Activated CD4-positive, alpha-beta T cell treated with anti-CD3 and anti-CD28 coated beads, Interleukin-2, amount 10 ng/mL, durations not matched to agents 24 days and 14 days (primary cell): ENCODE results near the gene TBRG4. TPM values are rescaled to one million over a fixed set of nuclear protein-coding genes. Genes with fewer than 3 reads are reported as not detected.

ENCODE experiments used
- DNase-seq: peaks from one replicate; pipeline ENCODE4 v3.0.0; 2022
- H3K27ac Mint-ChIP-seq: one replicate; pipeline ENCODE4 v1.8.0; 2022; ENCODE audit warnings: mild to moderate bottlenecking, mixed read lengths
- H3K27me3 Mint-ChIP-seq: one replicate; pipeline ENCODE4 v1.8.0; 2022; ENCODE audit warnings: mixed read lengths
- H3K36me3 Mint-ChIP-seq: one replicate; pipeline ENCODE4 v1.8.0; 2022; ENCODE audit warnings: low read depth, mild to moderate bottlenecking, mixed read lengths
- H3K4me1 Mint-ChIP-seq: one replicate; pipeline ENCODE4 v1.8.0; 2021; ENCODE audit warnings: mixed read lengths
- H3K4me3 Mint-ChIP-seq: one replicate; pipeline ENCODE4 v1.8.0; 2022; ENCODE audit warnings: mild to moderate bottlenecking, moderate library complexity, mixed read lengths
- H3K9me3 Mint-ChIP-seq: one replicate; pipeline ENCODE4 v1.8.0; 2021; ENCODE audit warnings: mixed read lengths
- intact Hi-C: fragments of 100-400 bp; cut with micrococcal nuclease; formaldehyde crosslinking; loops from one replicate; pipeline ENCODE4 v1.15.1; 2023
- total RNA-seq: library from RNA; stranded (reverse); gene quantifications from 2 replicates; pipeline ENCODE4 v1.2.3, GENCODE V29; 2022

The TBRG4 gene
- total RNA-seq, 1 donor from 2014 or later: 192 TPM

DNA sequence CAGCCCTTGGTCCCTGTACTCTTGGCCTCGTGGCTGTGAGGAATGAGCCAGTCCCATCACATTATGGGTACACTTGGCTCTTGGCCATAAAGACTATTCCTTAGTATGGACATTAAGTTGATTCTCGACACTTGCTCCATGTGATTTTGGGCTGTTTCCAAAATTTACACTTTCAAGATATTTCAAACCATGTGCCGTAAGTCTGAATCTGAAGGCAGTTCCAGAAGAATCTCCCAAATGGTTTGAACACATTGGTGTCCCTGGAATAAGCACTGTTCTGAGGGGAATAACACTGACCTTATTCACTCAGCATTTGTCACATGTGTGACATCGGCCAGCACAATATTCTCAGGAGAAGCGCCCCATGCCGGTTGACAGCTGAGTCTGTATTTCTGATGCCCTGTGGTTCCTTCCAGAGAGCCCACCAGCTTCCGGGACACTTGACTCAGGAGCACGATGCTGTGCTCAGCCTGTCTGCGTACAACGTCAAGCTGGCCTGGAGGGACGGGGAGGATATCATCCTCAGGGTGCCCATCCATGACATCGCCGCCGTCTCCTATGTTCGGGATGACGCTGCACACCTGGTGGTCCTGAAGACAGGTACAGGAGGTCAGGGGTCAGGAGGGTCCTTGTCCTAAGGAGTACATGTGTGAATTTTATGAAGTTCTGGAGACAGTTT, 47.3 kb downstream of the TBRG4 start:
- Mint-ChIP-seq H3K27ac (peak overlapping the region; percentile 25), H3K27me3 (no peaks in the 10 kb centered on the region), H3K4me1 (peaks cover 37% of the 10 kb centered on the region), H3K36me3 (peaks cover 54% of the 10 kb centered on the region), H3K9me3 (no peaks in the 10 kb centered on the region), H3K4me3 (no peak overlapping the region)
- intact Hi-C loops: loop anchor here (5.0 kb wide), 1 partner anchor 38 kb away; no protein-coding TSS in a partner anchor
- DNase-seq: no peak

DNA sequence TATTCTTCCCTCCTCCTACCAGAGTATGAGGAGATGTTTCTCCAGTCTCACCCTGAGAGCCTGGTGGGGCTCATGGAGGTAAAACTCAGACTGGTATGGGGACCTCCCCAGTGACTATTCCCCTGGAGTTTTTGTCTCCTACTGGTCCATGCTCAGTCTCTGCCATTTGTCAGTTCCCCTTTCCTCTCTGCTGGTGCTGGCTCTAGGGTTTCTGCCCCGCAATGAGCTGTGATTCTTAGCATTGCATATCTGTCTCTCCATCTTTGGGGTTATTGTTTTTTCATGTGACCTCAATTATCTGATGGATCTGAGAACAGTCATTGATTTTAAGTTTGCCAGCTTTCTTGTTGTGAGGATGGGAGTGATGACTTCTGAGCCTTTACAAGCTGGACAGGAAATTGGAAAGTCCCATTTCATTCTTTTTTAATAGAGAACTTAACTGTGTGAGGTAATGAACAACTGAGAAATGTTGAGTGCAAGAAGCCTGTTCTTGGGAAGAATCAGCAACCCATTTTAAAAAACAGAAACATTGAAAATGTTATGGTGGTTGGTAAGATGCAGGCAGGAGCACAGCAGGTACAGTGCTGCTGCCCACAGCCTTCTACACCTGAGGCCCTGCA, 49.6 kb downstream of the TBRG4 start:
- H3K27me3 Mint-ChIP-seq: no peaks in the 10 kb centered on the region
- peak overlapping the region; percentile 66 for H3K27ac Mint-ChIP-seq
- no peak for DNase-seq
- H3K36me3 Mint-ChIP-seq: peaks cover 53% of the 10 kb centered on the region
- H3K4me3 Mint-ChIP-seq: no peak overlapping the region
- intact Hi-C loops: loop anchor here (2.0 to 5.0 kb wide), 2 partner anchors 40 to 61 kb away; partner anchors contain the start of gene CCM2
- no peaks in the 10 kb centered on the region for H3K9me3 Mint-ChIP-seq
- H3K4me1 Mint-ChIP-seq: peaks cover 42% of the 10 kb centered on the region

DNA sequence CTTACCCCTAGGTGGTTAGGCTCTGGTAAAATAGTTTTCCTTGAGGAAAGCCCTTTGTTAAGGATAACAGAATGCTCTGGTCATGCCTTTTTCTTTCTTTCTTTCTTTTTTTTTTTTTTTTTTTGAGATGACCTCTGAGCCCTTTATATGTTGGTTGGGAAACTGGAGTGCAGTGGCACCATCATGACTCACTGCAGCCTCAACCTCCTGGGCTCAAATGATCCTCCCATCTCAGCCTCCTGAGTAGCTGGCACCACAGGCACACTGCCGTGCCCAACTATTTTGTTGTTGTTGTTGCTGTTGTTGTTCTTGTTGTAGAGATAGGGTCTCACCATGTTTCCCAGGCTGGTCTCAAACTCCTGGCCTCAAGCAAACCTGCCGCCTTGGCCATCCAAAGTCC, 50.1 kb downstream of the TBRG4 start:
- H3K36me3 Mint-ChIP-seq: peaks cover 52% of the 10 kb centered on the region
- intact Hi-C loops: loop anchor here (2.0 to 5.0 kb wide), 2 partner anchors 41 to 61 kb away; partner anchors contain the start of gene CCM2
- peak overlapping the region; percentile 66 for H3K27ac Mint-ChIP-seq
- DNase-seq: no peak
- H3K4me1 Mint-ChIP-seq: peaks cover 40% of the 10 kb centered on the region
- no peaks in the 10 kb centered on the region for H3K9me3 Mint-ChIP-seq
- no peaks in the 10 kb centered on the region for H3K27me3 Mint-ChIP-seq
- H3K4me3 Mint-ChIP-seq: no peak overlapping the region

DNA sequence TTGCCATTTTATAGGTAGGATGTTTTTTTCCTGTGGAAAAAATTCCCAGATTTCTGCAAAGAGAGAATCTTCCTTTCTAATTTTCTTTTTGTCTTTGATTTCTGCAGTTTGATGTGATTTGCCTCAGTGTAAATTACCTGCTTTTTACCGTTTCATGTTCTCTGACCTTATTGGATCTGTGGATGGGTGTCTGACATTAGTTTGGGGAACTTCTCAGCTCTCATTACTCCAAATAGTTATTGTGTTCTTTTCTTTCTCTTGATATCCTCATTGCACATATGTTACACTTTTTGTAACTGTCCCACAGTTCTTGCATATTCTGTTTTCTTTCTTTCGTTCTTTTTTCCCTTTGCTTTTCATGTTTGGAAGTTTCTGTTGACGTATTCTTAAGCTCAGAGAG, 51.2 kb downstream of the TBRG4 start:
- H3K4me1 Mint-ChIP-seq: peaks cover 40% of the 10 kb centered on the region
- no peaks in the 10 kb centered on the region for H3K27me3 Mint-ChIP-seq
- intact Hi-C loops: loop anchor here (2.0 to 5.0 kb wide), 2 partner anchors 42 to 59 kb away; partner anchors contain the start of gene CCM2
- H3K9me3 Mint-ChIP-seq: no peaks in the 10 kb centered on the region
- no peak overlapping the region for H3K4me3 Mint-ChIP-seq
- no peak for DNase-seq
- H3K27ac Mint-ChIP-seq: peak overlapping the region; percentile 48
- peaks cover 52% of the 10 kb centered on the region for H3K36me3 Mint-ChIP-seq

DNA sequence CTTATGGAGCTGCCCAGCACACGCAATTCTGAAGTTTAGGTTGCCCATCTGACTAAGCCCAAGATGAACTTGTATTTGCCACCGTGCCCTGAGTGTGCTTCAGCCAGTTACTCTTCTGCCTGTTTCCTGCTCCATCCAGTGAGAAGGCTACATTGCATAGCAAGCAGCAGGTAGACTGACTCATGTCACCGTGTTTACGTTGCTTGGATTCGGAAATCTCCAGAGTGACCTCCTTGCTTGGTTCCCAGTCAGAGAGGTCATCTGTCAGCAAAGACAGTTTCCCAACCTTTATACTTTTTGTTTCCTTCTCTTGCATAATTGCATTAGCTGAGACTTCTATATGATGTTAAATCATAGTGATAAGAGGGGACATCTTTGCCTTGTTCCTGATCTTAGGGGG, 53.6 kb downstream of the TBRG4 start:
- Mint-ChIP-seq H3K27ac (no peak overlapping the region), H3K27me3 (no peaks in the 10 kb centered on the region), H3K4me3 (no peak overlapping the region), H3K9me3 (no peaks in the 10 kb centered on the region), H3K4me1 (peaks cover 40% of the 10 kb centered on the region), H3K36me3 (peaks cover 52% of the 10 kb centered on the region)
- DNase-seq: no peak
- intact Hi-C loops: no loop called here

DNA sequence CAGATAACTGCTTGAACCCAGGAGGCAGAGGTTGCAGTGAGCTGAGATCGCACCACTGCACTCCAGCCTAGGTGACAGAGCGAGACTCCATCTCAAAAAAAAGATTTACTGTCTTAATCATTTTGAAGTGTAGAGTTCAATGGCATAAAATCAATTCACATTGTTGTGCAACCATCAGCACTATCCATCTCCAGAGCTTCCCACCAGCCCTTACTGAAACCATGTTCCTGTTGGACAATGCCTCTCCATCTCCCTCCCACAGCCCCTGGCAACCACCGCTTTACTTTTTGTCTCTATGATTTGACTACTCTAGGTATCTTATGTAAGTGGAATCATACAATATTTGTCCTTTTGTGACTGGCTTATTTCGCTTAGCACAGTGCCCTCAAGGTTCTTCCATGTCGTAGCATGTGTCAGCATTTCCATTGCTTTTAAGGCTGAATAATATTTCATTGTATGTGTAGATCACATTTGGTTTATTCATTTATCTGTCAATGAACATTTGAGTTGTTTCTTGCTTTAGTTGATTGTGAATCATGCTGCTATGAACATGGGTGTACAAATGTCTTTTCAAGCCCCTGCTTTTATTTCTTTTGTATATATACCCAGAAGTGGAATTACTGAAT, 55.8 kb downstream of the TBRG4 start:
- intact Hi-C loops: no loop called here
- peaks cover 30% of the 10 kb centered on the region for H3K4me1 Mint-ChIP-seq
- H3K27me3 Mint-ChIP-seq: no peaks in the 10 kb centered on the region
- no peak for DNase-seq
- H3K27ac Mint-ChIP-seq: peak overlapping the region; percentile 21
- no peaks in the 10 kb centered on the region for H3K9me3 Mint-ChIP-seq
- no peak overlapping the region for H3K4me3 Mint-ChIP-seq
- peaks cover 55% of the 10 kb centered on the region for H3K36me3 Mint-ChIP-seq

DNA sequence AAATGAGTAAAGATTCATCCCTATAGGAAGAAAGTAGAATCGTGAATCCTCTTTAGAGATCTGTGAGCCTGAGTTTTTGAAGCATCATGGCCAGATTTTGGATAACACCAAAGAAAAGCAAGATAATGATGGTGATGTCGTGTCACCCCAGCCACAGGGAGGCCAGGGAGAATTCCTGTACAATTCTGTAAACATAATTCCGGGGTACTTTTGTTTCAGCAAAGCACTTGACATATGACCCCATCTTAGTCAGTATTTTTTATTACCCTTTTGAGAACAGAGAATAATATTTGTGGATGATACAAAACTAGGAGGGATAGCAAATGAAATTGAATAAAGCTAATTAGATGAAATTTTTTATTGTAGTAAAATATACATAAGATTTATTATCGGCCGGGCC, 56.5 kb downstream of the TBRG4 start:
- Mint-ChIP-seq H3K9me3 (no peaks in the 10 kb centered on the region), H3K4me3 (no peak overlapping the region), H3K27me3 (no peaks in the 10 kb centered on the region), H3K4me1 (peaks cover 30% of the 10 kb centered on the region), H3K36me3 (peaks cover 57% of the 10 kb centered on the region), H3K27ac (peak overlapping the region; percentile 14)
- intact Hi-C loops: no loop called here
- DNase-seq: no peak

DNA sequence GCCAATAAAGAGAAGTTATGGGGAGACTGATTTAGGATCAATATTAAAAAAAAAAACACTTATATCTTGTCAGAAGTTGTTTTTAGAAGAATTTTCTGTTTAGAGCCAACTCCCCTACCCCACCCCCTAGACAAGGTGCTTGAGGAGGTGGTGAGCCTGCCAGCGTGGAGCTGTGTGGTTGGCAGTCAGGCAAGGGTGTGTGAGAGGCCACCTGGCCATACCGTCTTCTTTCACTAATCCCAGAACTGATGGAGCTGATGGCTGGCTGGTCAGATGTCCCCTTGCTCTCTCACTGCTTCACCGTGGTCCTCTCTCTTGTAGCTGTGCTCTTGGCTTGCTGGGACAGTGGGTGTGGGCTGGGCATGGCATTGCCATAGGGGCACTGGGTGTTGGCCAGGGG, 57.1 kb downstream of the TBRG4 start:
- peaks cover 59% of the 10 kb centered on the region for H3K36me3 Mint-ChIP-seq
- intact Hi-C loops: no loop called here
- H3K4me1 Mint-ChIP-seq: peaks cover 31% of the 10 kb centered on the region
- no peak for DNase-seq
- H3K27ac Mint-ChIP-seq: no peak overlapping the region
- H3K9me3 Mint-ChIP-seq: no peaks in the 10 kb centered on the region
- H3K4me3 Mint-ChIP-seq: no peak overlapping the region
- H3K27me3 Mint-ChIP-seq: no peaks in the 10 kb centered on the region

DNA sequence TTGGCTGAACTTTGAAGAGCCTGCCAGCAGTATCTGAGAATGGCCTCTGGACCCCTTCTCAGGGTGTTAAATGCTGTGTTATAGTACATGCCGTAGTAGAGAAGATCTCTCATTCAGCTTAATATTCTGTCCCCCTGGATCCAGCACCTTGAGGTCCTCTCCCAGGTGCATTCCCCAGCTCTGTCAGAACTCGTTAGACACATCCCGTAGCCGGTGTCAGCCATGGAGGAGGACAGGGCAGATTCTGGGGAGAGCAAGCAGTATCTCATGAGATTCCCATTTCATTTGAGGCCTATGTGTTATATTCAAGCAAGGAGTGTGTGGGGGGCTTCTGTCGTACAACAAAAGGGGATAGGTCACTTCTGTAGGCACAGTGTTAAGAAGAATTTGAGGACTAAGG, 57.6 kb downstream of the TBRG4 start:
- no peak for DNase-seq
- Mint-ChIP-seq H3K27me3 (no peaks in the 10 kb centered on the region), H3K9me3 (no peaks in the 10 kb centered on the region), H3K4me3 (no peak overlapping the region), H3K4me1 (peaks cover 31% of the 10 kb centered on the region), H3K36me3 (peaks cover 59% of the 10 kb centered on the region), H3K27ac (no peak overlapping the region)
- intact Hi-C loops: no loop called here

DNA sequence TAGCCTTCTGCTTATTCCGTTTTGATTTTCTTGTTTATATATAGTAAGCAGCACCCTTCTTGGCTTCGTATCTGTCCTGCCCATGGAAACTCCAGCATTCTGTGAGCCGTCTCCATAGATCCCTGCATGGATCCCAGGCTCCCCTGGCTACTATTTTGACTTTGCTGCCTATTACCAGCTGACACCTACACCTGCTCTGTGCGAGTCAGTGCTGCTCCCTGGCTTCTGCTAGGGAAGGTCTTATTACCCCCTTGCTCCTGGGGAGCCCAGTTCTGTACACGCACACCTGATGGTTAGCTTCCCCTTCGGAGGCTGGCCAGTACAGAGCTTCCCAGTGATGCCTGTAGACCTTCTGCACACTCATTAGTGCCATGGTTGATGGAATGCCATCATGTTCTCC, 58.1 kb downstream of the TBRG4 start:
- Mint-ChIP-seq H3K4me1 (peaks cover 30% of the 10 kb centered on the region), H3K9me3 (no peaks in the 10 kb centered on the region), H3K27me3 (no peaks in the 10 kb centered on the region), H3K36me3 (peaks cover 58% of the 10 kb centered on the region), H3K27ac (no peak overlapping the region), H3K4me3 (no peak overlapping the region)
- intact Hi-C loops: no loop called here
- DNase-seq: no peak

DNA sequence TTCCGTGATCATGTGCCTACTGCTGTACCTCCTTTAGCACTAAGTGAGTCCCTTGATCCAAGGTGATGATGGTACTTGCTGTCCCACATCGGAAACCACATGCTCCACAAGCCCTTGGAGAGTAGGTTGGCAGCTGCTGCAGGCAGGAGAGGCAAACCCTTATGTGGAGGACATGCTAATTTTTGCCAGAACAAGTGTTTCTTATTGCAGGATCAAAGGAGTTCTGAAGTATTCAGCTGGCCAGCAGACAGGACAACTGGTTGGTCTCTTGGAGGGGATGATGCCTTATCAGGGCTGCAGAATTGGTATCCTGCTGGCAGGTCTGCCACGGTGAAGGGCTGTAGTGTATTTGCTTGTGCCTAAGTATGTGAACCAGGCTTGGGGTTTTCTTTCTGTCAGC, 59.5 kb downstream of the TBRG4 start:
- H3K27me3 Mint-ChIP-seq: no peaks in the 10 kb centered on the region
- peak overlapping the region; percentile 9 for H3K27ac Mint-ChIP-seq
- no peaks in the 10 kb centered on the region for H3K9me3 Mint-ChIP-seq
- peaks cover 18% of the 10 kb centered on the region for H3K4me1 Mint-ChIP-seq
- peaks cover 51% of the 10 kb centered on the region for H3K36me3 Mint-ChIP-seq
- intact Hi-C loops: no loop called here
- DNase-seq: no peak
- H3K4me3 Mint-ChIP-seq: no peak overlapping the region

DNA sequence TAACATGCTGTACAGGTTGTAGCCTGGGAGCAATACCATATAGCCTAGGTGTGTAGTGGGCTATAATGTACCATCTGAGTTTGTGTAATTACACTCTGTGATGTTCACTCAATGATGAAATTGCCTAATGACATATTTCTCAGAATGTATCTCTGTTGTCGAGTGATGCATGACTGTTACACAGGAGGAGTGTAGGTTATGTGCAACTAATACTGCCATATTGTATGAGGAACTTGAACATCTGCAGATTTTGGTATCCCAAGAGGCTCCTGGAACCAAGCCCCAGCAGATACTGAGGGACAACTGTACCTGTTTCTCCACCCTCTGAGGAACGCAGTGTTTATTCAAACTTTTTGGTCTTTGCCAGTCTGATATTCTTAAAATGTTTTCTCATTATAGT, 61.3 kb downstream of the TBRG4 start:
- intact Hi-C loops: no loop called here

More for the DNA sequence above, 61.3 kb downstream of the TBRG4 start:
- peaks cover 15% of the 10 kb centered on the region for H3K4me1 Mint-ChIP-seq
- peaks cover 48% of the 10 kb centered on the region for H3K36me3 Mint-ChIP-seq
- H3K27me3 Mint-ChIP-seq: no peaks in the 10 kb centered on the region
- H3K27ac Mint-ChIP-seq: peak overlapping the region; percentile 56
- DNase-seq: no peak
- no peaks in the 10 kb centered on the region for H3K9me3 Mint-ChIP-seq
- no peak overlapping the region for H3K4me3 Mint-ChIP-seq
